Measurements from ENCODE around the gene IL6. TPM values are rescaled to one million over a fixed set of nuclear protein-coding genes. Genes with fewer than 3 reads are reported as not detected.
A peak's percentile ranks its signal among the peaks of the same experiment; 100 is the strongest.

The IL6 gene
- total and polyA plus RNA-seq, 9 of the 15 experiments (the other 6 are each of a cell fraction or from before 2014, with no cell fraction given), result 0.76 to 2.9 (median 1.5) TPM

GRCh38 chr7:22718200-22718711 lies 8.7 kb upstream of the IL6 start (continued):
- TF ChIP-seq MGA (IDR thresholded peaks at IDR 0.05) (peak; percentile 44), ARHGAP35 (IDR thresholded peaks at IDR 0.05; ENCODE audit: partially characterized antibody) (no peak), MAFK (IDR thresholded peaks at IDR 0.05; ENCODE audit: low read length) (peak; percentile 70; the same call in 1 of the 2 replicates), ZNF146 (CRISPR knock-in tag; IDR thresholded peaks at IDR 0.05; ENCODE audit: unreplicated experiment) (no peak), SMARCC2 (IDR thresholded peaks at IDR 0.05; ENCODE audit: low read depth) (no peak), YY1 (IDR thresholded peaks at IDR 0.05; ENCODE audit: borderline replicate concordance in 1 of 3, control insufficient read depth in 1 of 3, extremely low read depth in 1 of 3, insufficient read depth in 3 of 3, insufficient read length in 1 of 3, insufficient replicate concordance in 2 of 3, low read depth in 1 of 3, low read length in 2 of 3) (no peak), SNAPC5 (CRISPR knock-in tag; IDR thresholded peaks at IDR 0.05) (no peak), MCM5 (IDR thresholded peaks at IDR 0.05; ENCODE audit: low read depth) (no peak), ADNP (tag; IDR thresholded peaks at IDR 0.05) (no peak), KLF6 (CRISPR knock-in tag; IDR thresholded peaks at IDR 0.05; ENCODE audit: borderline replicate concordance) (no peak), XRCC5 (IDR thresholded peaks at IDR 0.05; ENCODE audit: low read depth, low read length) (no peak), MEIS2 (IDR thresholded peaks at IDR 0.05; ENCODE audit: partially characterized antibody) (peak; percentile 73), ZFX (CRISPR knock-in tag; IDR thresholded peaks at IDR 0.05) (peak; percentile 50; the same call in 1 of the 2 replicates), CEBPG (CRISPR knock-in tag; IDR thresholded peaks at IDR 0.05) (0 out of 2 replicates have a peak, but pooled peaks have one; percentile 13), CEBPG (tag; conservative IDR thresholded peaks at IDR 0.05 in 1 of 2, IDR thresholded peaks at IDR 0.05 in 1 of 2) (peak in 1 of 2 experiments; percentile 69; a peak in 1 of 4 replicates), ZNF197 (CRISPR knock-in tag; IDR thresholded peaks at IDR 0.05; ENCODE audit: low read depth) (no peak)
